GM12865 (cell line): ENCODE measurements around the gene CTH.

Experiments
- DNase-seq: peaks from one replicate; pipeline ENCODE4 v3.0.0; 2010; ENCODE audit warnings: low read depth
- H3K4me3 ChIP-seq: 2 replicates; pipeline ENCODE4 v1.5.1; 2011; ENCODE audit warnings: mild to moderate bottlenecking, low read depth, low read length, control low read depth
- TF ChIP-seq, protein P1 (sequence below): IDR thresholded peaks from 2 replicates; pipeline ENCODE4 v1.5.1; 2011; ENCODE audit warnings: low read length, control low read depth, low read depth, inconsistent platforms; ENCODE audit not compliant: insufficient read depth; ENCODE audit errors: missing control alignments

CTH gene

DNA sequence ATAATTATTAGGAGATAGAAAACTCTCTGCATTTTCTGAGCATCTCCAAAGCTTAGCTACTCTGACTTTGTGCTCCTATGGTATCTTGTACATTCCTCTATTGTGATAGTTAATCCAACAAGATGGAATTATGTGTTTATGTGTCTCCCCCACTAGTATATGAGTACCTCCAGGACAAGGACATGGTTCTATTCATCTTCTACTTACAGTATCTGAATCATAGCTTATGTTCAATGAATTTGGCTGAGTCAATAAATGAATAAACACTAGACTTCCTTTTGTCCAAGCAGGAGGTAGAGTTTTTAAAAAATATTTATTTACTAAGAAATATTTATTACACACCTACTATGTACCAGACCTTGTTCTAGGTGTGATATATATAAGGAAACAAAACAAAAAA is 18.4 kb upstream of the CTH start:
- no peak overlapping the region for H3K4me3 ChIP-seq
- DNase-seq = no peak
- TF ChIP-seq, protein P1, sequence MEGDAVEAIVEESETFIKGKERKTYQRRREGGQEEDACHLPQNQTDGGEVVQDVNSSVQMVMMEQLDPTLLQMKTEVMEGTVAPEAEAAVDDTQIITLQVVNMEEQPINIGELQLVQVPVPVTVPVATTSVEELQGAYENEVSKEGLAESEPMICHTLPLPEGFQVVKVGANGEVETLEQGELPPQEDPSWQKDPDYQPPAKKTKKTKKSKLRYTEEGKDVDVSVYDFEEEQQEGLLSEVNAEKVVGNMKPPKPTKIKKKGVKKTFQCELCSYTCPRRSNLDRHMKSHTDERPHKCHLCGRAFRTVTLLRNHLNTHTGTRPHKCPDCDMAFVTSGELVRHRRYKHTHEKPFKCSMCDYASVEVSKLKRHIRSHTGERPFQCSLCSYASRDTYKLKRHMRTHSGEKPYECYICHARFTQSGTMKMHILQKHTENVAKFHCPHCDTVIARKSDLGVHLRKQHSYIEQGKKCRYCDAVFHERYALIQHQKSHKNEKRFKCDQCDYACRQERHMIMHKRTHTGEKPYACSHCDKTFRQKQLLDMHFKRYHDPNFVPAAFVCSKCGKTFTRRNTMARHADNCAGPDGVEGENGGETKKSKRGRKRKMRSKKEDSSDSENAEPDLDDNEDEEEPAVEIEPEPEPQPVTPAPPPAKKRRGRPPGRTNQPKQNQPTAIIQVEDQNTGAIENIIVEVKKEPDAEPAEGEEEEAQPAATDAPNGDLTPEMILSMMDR = no peak

GRCh38 chr1:70396607-70397006 is 14.5 kb upstream of the CTH start:
- no peak for DNase-seq
- TF ChIP-seq, protein P1 = no peak
- H3K4me3 ChIP-seq = no peak overlapping the region

DNA sequence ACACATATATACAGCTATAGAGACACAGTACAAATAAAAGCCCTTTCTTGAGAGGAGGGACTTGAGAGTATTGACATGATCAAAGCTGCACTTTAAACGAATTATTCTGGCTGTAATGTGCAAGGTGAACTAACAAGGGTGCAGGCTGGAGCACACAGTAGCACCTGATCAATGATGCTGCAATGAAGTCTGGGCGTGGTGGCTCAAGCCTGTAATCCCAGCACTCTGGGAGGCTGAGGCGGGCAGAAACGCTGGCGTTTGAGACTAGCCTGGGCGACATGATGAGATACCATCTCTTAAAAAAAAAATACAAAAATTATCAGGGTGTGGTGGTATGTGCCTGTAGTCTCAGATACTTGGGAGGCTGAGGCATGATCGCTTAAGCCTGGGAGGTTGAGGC is 14.1 kb upstream of the CTH start:
- no peak overlapping the region for H3K4me3 ChIP-seq
- DNase-seq = no peak
- TF ChIP-seq, protein P1 = no peak

GRCh38 chr1:70400335-70400734 is 10.7 kb upstream of the CTH start:
- no peak for DNase-seq
- H3K4me3 ChIP-seq = no peak overlapping the region
- TF ChIP-seq, protein P1 = no peak

- TF ChIP-seq, protein P1 = no peak
- DNase-seq = no peak
- H3K4me3 ChIP-seq = no peak overlapping the region
These were observed 9.1 kb upstream of the CTH start for GRCh38 chr1:70401974-70402373.

GRCh38 chr1:70403759-70404158 is 7.3 kb upstream of the CTH start:
- DNase-seq = no peak
- no peak overlapping the region for H3K4me3 ChIP-seq
- TF ChIP-seq, protein P1 = no peak

DNA sequence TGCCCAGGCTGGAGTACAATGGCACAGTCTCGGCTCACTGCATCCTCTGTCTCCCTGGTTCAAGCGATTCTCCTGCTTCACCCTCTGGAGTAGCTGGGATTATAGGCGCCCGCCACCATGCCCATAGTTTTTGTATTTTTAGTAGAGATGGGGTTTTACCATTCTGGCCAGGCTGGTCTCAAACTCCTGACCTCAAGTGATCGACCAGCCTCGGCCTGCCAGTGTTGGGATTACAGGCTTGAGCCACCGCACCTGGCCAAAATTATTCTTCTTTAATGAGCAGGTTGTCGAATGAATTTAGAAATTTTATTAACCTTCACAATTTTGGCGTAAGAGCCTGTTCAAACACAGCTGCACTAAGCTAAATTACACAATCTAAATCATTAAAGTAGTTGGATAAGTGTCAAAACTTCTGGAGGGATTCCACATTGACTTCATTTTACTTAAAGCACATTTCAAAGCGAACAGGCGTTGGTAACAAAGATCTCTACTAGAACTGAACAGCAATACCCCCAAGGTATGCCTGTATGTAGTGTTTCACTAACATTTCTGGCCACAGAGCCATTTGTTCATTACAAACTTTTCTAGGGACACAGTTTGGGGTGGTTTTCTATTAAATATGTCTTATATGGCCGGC is 5.2 kb upstream of the CTH start:
- H3K4me3 ChIP-seq = no peak overlapping the region
- DNase-seq = no peak
- TF ChIP-seq, protein P1 = no peak
